ENCODE data around the gene TRAF2. TPM values are rescaled to one million over a fixed set of nuclear protein-coding genes. Genes with fewer than 3 reads are reported as not detected.
"Not testable (repeated sequence)": the region's sequence is repeated elsewhere in the genome, so short reads cannot be mapped to it uniquely, and the experiment has no call there.

The TRAF2 gene
- total and polyA plus RNA-seq, 4 donors, result 7.4 to 19.3 (median 10.0) TPM

DNA sequence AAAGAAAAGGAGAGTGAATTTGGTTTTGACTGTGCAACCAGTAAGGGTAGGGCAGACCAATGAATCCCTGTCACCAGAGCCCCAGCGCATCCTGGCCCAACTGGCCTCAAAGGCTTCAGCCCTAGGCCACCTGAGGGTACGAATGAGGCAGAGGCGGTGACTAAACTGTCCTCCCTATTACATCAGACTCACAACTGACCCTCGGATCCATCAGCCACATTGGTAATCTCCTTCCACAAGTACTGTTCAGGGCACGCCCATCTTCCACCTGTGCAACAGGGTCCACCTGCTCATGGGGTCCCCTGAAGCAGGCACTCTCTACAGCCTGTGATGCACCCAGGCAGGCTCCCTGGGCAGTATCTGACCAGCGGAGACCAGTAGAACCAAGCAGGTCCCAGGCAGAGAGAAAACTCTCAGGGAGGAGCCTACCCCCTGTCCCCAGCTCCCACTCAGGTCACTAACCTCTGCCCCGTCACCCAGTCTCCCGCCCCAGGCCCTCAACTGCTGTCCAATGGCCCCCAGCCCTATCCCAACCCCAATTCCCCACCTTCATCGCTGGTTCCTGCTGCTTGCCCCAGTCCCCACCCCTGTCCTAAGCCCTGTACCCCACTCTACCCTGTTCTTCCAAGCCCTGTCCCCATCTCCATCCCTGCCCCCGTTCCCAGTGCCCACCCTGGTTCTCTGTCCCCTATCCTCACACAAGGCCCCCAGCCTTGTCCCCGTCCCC lies 21.1 kb upstream of the TRAF2 start:
- H3K4me3 ChIP-seq (ENCODE audit: low read depth, low read length), result peak overlapping the region; percentile 66
- H3K9me3 ChIP-seq (ENCODE audit: control insufficient read depth, insufficient read depth, low read length), result no peaks in the 10 kb centered on the region
- peaks cover 47% of the 10 kb centered on the region for H3K36me3 ChIP-seq (ENCODE audit: control insufficient read depth, insufficient read depth, low read length)
- no peak overlapping the region for H3K27ac ChIP-seq (ENCODE audit: low read depth, low read length)
- 71% methylated on average over 11 of the region's 11 CpGs for WGBS (ENCODE audit: insufficient coverage)
- H3K27me3 ChIP-seq (ENCODE audit: control insufficient read depth, insufficient read depth, low read length), result no peaks in the 10 kb centered on the region
- DNase-seq (ENCODE audit: low read depth in 4 of 6, low spot score in 6 of 6), result no peak
- H3K4me1 ChIP-seq (ENCODE audit: control insufficient read depth, insufficient read depth, low read length), result peaks cover 22% of the 10 kb centered on the region

DNA sequence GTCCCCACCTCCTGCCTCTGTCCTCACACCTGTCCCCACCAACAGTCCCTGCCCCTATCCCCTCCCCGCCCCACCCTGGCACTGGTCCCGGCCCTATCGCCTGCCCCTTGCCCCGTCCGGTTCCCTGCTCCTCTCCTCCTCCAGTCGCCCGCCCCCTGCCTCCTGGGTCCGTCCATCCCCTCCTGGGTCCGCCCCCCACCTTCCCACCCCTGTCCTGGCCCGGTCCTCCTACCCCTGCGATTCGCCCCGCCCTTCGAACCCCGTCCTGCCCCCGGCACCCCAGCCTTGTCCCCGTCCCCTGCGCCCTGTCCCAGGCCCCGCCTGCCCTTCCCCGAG lies 20.6 kb upstream of the TRAF2 start:
- no peak for DNase-seq (ENCODE audit: low read depth in 4 of 6, low spot score in 6 of 6)
- Histone ChIP-seq H3K4me3 (ENCODE audit: low read depth, low read length) (peak overlapping the region; percentile 66), H3K4me1 (ENCODE audit: control insufficient read depth, insufficient read depth, low read length) (peaks cover 22% of the 10 kb centered on the region), H3K27ac (ENCODE audit: low read depth, low read length) (no peak overlapping the region), H3K27me3 (ENCODE audit: control insufficient read depth, insufficient read depth, low read length) (no peaks in the 10 kb centered on the region), H3K9me3 (ENCODE audit: control insufficient read depth, insufficient read depth, low read length) (no peaks in the 10 kb centered on the region), H3K36me3 (ENCODE audit: control insufficient read depth, insufficient read depth, low read length) (peaks cover 41% of the 10 kb centered on the region)
- WGBS (ENCODE audit: insufficient coverage), result 0% methylated on average over 15 of the region's 20 CpGs

DNA sequence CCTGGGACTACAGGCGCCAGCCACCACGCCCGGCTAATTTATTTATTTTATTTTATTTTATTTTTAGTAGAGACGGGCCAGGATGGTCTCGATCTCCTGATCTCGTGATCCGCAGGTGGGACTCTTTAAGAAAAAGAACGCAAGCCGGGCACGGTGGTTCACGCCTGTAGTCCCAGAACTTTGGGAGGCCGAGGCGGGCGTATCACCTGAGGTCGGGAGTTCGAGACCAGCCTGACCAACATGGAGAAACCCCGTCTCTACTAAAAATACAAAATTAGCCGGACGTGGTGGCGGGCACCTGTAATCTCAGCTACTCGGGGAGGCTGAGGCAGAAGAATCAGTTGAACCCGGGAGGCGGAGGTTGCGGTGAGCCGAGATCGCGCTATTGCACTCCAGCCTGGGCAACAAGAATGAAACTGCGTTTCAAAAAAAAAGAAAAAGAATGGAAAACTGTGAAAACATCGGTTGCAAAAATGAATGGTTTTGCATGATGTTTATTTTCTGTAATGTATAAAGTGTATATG lies 19.4 kb upstream of the TRAF2 start:
- H3K27ac ChIP-seq (ENCODE audit: low read depth, low read length); H3K9me3 ChIP-seq (ENCODE audit: control insufficient read depth, insufficient read depth, low read length); H3K27me3 ChIP-seq (ENCODE audit: control insufficient read depth, insufficient read depth, low read length); DNase-seq (ENCODE audit: low read depth in 4 of 6, low spot score in 6 of 6): not testable (repeated sequence)
- Histone ChIP-seq H3K4me1 (ENCODE audit: control insufficient read depth, insufficient read depth, low read length) (peaks cover 22% of the 10 kb centered on the region), H3K4me3 (ENCODE audit: low read depth, low read length) (peak overlapping the region; percentile 47), H3K36me3 (ENCODE audit: control insufficient read depth, insufficient read depth, low read length) (peaks cover 29% of the 10 kb centered on the region)
- 93% methylated on average over 20 of the region's 29 CpGs for WGBS (ENCODE audit: insufficient coverage)

DNA sequence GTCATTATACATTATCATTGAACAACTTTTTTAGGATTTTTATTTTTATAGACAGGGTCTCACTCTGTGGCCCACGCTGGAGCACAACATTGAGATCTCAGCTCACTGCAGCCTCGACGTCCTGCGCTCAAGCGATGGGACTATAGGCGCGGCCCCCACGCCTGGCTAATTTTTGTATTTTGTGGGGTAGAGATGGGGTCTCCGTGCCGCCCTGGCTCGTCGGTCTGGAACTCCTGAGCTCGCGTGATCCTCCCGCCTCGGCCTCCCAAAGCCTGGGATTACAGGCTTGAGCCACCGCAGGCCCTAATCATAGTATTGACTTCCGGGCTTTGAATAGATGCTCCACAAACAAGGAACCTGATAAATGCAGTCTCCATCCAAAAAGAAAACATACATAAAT lies 18.8 kb upstream of the TRAF2 start:
- Histone ChIP-seq H3K4me3 (ENCODE audit: low read depth, low read length) (no peak overlapping the region), H3K27me3 (ENCODE audit: control insufficient read depth, insufficient read depth, low read length) (no peaks in the 10 kb centered on the region), H3K9me3 (ENCODE audit: control insufficient read depth, insufficient read depth, low read length) (no peaks in the 10 kb centered on the region), H3K36me3 (ENCODE audit: control insufficient read depth, insufficient read depth, low read length) (peaks cover 24% of the 10 kb centered on the region), H3K4me1 (ENCODE audit: control insufficient read depth, insufficient read depth, low read length) (peaks cover 22% of the 10 kb centered on the region), H3K27ac (ENCODE audit: low read depth, low read length) (no peak overlapping the region)
- DNase-seq (ENCODE audit: low read depth in 4 of 6, low spot score in 6 of 6), result no peak
- 98% methylated on average over 14 of the region's 18 CpGs for WGBS (ENCODE audit: insufficient coverage)

GRCh38 chr9:136867917-136868316 lies 18.4 kb upstream of the TRAF2 start:
- Histone ChIP-seq H3K27ac (ENCODE audit: low read depth, low read length) (no peak overlapping the region), H3K4me3 (ENCODE audit: low read depth, low read length) (no peak overlapping the region), H3K4me1 (ENCODE audit: control insufficient read depth, insufficient read depth, low read length) (peaks cover 22% of the 10 kb centered on the region), H3K36me3 (ENCODE audit: control insufficient read depth, insufficient read depth, low read length) (peaks cover 20% of the 10 kb centered on the region), H3K27me3 (ENCODE audit: control insufficient read depth, insufficient read depth, low read length) (no peaks in the 10 kb centered on the region), H3K9me3 (ENCODE audit: control insufficient read depth, insufficient read depth, low read length) (no peaks in the 10 kb centered on the region)
- WGBS (ENCODE audit: insufficient coverage), result 95% methylated on average over 18 of the region's 18 CpGs
- DNase-seq (ENCODE audit: low read depth in 4 of 6, low spot score in 6 of 6), result no peak

GRCh38 chr9:136868644-136869043 lies 17.7 kb upstream of the TRAF2 start:
- Histone ChIP-seq H3K36me3 (ENCODE audit: control insufficient read depth, insufficient read depth, low read length) (peaks cover 12% of the 10 kb centered on the region), H3K9me3 (ENCODE audit: control insufficient read depth, insufficient read depth, low read length) (no peaks in the 10 kb centered on the region), H3K27ac (ENCODE audit: low read depth, low read length) (no peak overlapping the region), H3K4me1 (ENCODE audit: control insufficient read depth, insufficient read depth, low read length) (peaks cover 22% of the 10 kb centered on the region), H3K27me3 (ENCODE audit: control insufficient read depth, insufficient read depth, low read length) (no peaks in the 10 kb centered on the region), H3K4me3 (ENCODE audit: low read depth, low read length) (no peak overlapping the region)
- DNase-seq (ENCODE audit: low read depth in 4 of 6, low spot score in 6 of 6), result no peak
- WGBS (ENCODE audit: insufficient coverage), result 91% methylated on average over 10 of the region's 11 CpGs

DNA sequence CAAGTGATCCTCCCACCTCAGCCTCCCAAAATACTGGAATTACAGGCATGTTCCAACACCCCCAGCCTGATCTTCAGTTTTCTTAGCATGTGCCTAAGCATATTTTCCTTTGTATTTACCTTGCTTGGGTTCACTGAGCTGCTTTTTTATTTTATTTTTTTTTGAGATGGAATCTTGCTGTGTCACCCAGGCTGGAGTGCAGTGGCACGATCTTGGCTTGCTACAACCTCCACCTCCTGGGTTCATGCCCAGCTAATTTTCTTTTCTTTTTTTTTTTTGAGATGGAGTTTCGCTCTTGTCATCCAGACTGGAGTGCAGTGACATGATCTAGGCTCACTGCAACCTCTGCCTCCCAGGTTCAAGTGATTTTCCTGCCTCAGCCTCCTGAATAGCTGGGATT lies 16.7 kb upstream of the TRAF2 start:
- H3K9me3 ChIP-seq (ENCODE audit: control insufficient read depth, insufficient read depth, low read length); H3K27ac ChIP-seq (ENCODE audit: low read depth, low read length); DNase-seq (ENCODE audit: low read depth in 4 of 6, low spot score in 6 of 6); H3K4me3 ChIP-seq (ENCODE audit: low read depth, low read length); H3K36me3 ChIP-seq (ENCODE audit: control insufficient read depth, insufficient read depth, low read length); H3K27me3 ChIP-seq (ENCODE audit: control insufficient read depth, insufficient read depth, low read length): not testable (repeated sequence)
- H3K4me1 ChIP-seq (ENCODE audit: control insufficient read depth, insufficient read depth, low read length), result peaks cover 20% of the 10 kb centered on the region
- 83% methylated on average over 1 of the region's 2 CpGs for WGBS (ENCODE audit: insufficient coverage)

DNA sequence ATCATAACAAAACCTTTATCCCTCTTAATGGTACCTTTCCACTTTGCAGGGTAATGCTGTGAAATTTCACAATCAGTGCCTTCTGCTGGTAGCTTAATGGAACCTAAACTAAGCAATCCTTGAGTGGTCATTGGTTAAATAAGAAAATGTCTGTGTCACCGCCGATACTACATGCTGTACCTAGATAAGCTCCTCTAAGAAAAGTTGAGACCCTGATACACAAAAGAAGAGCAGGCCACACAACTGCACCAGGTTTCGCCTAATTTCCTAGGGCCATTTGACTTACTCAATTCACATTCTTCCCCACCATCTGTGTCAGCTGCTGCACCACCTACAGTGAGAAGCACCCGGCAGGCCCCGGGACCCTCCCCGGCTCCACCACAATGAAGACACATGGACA lies 11.2 kb upstream of the TRAF2 start:
- Histone ChIP-seq H3K4me3 (ENCODE audit: low read depth, low read length) (no peak overlapping the region), H3K4me1 (ENCODE audit: control insufficient read depth, insufficient read depth, low read length) (no peaks in the 10 kb centered on the region), H3K27me3 (ENCODE audit: control insufficient read depth, insufficient read depth, low read length) (no peaks in the 10 kb centered on the region), H3K27ac (ENCODE audit: low read depth, low read length) (no peak overlapping the region), H3K36me3 (ENCODE audit: control insufficient read depth, insufficient read depth, low read length) (no peaks in the 10 kb centered on the region), H3K9me3 (ENCODE audit: control insufficient read depth, insufficient read depth, low read length) (no peaks in the 10 kb centered on the region)
- no peak for DNase-seq (ENCODE audit: low read depth in 4 of 6, low spot score in 6 of 6)
- WGBS (ENCODE audit: insufficient coverage), result 83% methylated on average over 6 of the region's 6 CpGs

DNA sequence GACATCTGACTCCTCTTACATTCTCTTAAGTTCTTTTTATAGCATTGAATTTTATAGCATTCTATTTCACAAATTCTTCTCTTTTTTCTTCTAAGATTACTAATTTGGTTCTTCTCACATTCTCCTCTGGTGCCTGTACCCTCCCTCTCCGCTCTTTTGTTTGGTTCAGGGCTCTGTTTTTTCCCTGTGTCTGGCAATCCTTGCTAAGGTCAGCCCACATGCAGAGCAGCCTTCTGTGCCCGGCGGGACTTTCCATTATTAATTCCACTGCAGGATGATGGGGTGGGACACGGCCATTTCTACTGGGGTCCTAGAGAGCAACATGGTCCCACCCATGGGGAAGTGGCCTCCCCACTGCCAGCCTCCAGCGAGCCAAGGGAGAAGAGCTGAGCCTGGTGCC lies 9.8 kb upstream of the TRAF2 start:
- Histone ChIP-seq H3K36me3 (ENCODE audit: control insufficient read depth, insufficient read depth, low read length) (no peaks in the 10 kb centered on the region), H3K27me3 (ENCODE audit: control insufficient read depth, insufficient read depth, low read length) (no peaks in the 10 kb centered on the region), H3K4me3 (ENCODE audit: low read depth, low read length) (no peak overlapping the region), H3K4me1 (ENCODE audit: control insufficient read depth, insufficient read depth, low read length) (peaks cover under 1% of the 10 kb centered on the region), H3K27ac (ENCODE audit: low read depth, low read length) (no peak overlapping the region), H3K9me3 (ENCODE audit: control insufficient read depth, insufficient read depth, low read length) (no peaks in the 10 kb centered on the region)
- 56% methylated on average over 5 of the region's 5 CpGs for WGBS (ENCODE audit: insufficient coverage)
- DNase-seq (ENCODE audit: low read depth in 4 of 6, low spot score in 6 of 6), result no peak

- H3K27me3 ChIP-seq (ENCODE audit: control insufficient read depth, insufficient read depth, low read length), result no peaks in the 10 kb centered on the region
- H3K27ac ChIP-seq (ENCODE audit: low read depth, low read length), result no peak overlapping the region
- H3K4me1 ChIP-seq (ENCODE audit: control insufficient read depth, insufficient read depth, low read length), result peaks cover 15% of the 10 kb centered on the region
- H3K4me3 ChIP-seq (ENCODE audit: low read depth, low read length), result no peak overlapping the region
- no peak for DNase-seq (ENCODE audit: low read depth in 4 of 6, low spot score in 6 of 6)
- 78% methylated on average over 5 of the region's 11 CpGs for WGBS (ENCODE audit: insufficient coverage)
- no peaks in the 10 kb centered on the region for H3K9me3 ChIP-seq (ENCODE audit: control insufficient read depth, insufficient read depth, low read length)
- no peaks in the 10 kb centered on the region for H3K36me3 ChIP-seq (ENCODE audit: control insufficient read depth, insufficient read depth, low read length)
These were observed 5.7 kb upstream of the TRAF2 start for GRCh38 chr9:136880651-136881050.
